Hepatocyte (in vitro differentiated cells): ENCODE data around the gene SHMT2. TPM values are rescaled to one million over a fixed set of nuclear protein-coding genes. Genes with fewer than 3 reads are reported as not detected.

Experiments
- DNase-seq: peaks from one replicate; pipeline ENCODE4 v3.0.0-alpha.2; 2016; ENCODE audit warnings: low spot score
- H2AFZ ChIP-seq: fragments of 200-600 bp; sonication (generic); 2 replicates; pipeline ENCODE4 v1.6.0; 2016; ENCODE audit warnings: antibody characterized with exemption, mild to moderate bottlenecking
- H3K27ac ChIP-seq: fragments of 200-600 bp; sonication (generic); 2 replicates; pipeline ENCODE4 v1.5.1; 2016; ENCODE audit warnings: mild to moderate bottlenecking
- H3K27me3 ChIP-seq: fragments of 200-600 bp; sonication (generic); 2 replicates; pipeline ENCODE4 v1.6.1; 2016
- H3K36me3 ChIP-seq: fragments of 200-600 bp; sonication (generic); replicated peaks from 2 replicates; pipeline ENCODE4 v1.5.1; 2016; ENCODE audit warnings: low read depth; ENCODE audit not compliant: insufficient read depth
- H3K4me1 ChIP-seq: fragments of 200-600 bp; sonication (generic); 2 replicates; pipeline ENCODE4 v1.5.1; 2016; ENCODE audit warnings: mild to moderate bottlenecking, moderate library complexity; ENCODE audit not compliant: insufficient read depth
- H3K4me2 ChIP-seq: fragments of 200-600 bp; sonication (generic); 2 replicates; pipeline ENCODE4 v1.6.0; 2016
- H3K4me3 ChIP-seq: fragments of 200-600 bp; sonication (generic); 2 replicates; pipeline ENCODE4 v1.5.1; 2016; ENCODE audit warnings: mild to moderate bottlenecking
- H3K79me2 ChIP-seq: fragments of 200-600 bp; sonication (generic); 2 replicates; pipeline ENCODE4 v1.6.0; 2017; ENCODE audit warnings: mild to moderate bottlenecking
- H3K9me2 ChIP-seq: fragments of 200-600 bp; sonication (generic); replicated peaks from 2 replicates; pipeline ENCODE4 v1.6.0; 2017; ENCODE audit warnings: mild to moderate bottlenecking; ENCODE audit not compliant: insufficient read depth
- H3K9me3 ChIP-seq: fragments of 200-600 bp; sonication (generic); 2 replicates; pipeline ENCODE4 v1.5.1; 2016; ENCODE audit warnings: low read depth, mild to moderate bottlenecking
- H4K20me1 ChIP-seq: fragments of 200-600 bp; sonication (generic); 2 replicates; pipeline ENCODE4 v1.6.0; 2016; ENCODE audit warnings: mild to moderate bottlenecking; ENCODE audit not compliant: insufficient read depth, poor library complexity, severe bottlenecking
- EZH2 ChIP-seq: fragments of 200-600 bp; sonication (generic); IDR thresholded peaks from 2 replicates; pipeline ENCODE4 v1.6.1; 2016; ENCODE audit warnings: antibody characterized with exemption, mild to moderate bottlenecking, borderline replicate concordance
- EZH2phosphoT487 ChIP-seq: fragments of 200-600 bp; sonication (generic); IDR thresholded peaks from one replicate; pipeline ENCODE4 v1.6.1; 2018; ENCODE audit warnings: antibody characterized with exemption, mild to moderate bottlenecking, low read depth, moderate library complexity; ENCODE audit not compliant: unreplicated experiment, severe bottlenecking
- WGBS: methylation state at CpG from one replicate; pipeline ENCODE4 v1.1.6; 2016; ENCODE audit warnings: low lambda C conversion rate; ENCODE audit errors: missing lambda C conversion rate; 5-methylcytosine and 5-hydroxymethylcytosine counted together
- polyA plus RNA-seq: library from polyadenylated mRNA; unstranded; fragments of >200 nt; fragmentation: Nextera tagmentation; extraction: Ambion mirVana; gene quantifications from 2 replicates; pipeline ENCODE4 v1.2.1, GENCODE V29; 2016
- total RNA-seq: library from RNA; depleted of rRNA; stranded (reverse); fragments of >200 nt; gene quantifications from 2 replicates; pipeline ENCODE4 v1.2.3, GENCODE V29; 2014
- TF ChIP-seq, protein P1 (sequence below): fragments of 200-600 bp; sonication (generic); IDR thresholded peaks from 2 replicates; pipeline ENCODE4 v1.5.1; 2016; ENCODE audit warnings: antibody characterized with exemption, mild to moderate bottlenecking; ENCODE audit not compliant: poor library complexity

The SHMT2 gene
- total and polyA plus RNA-seq, 2 experiments from 2014 or later = 126 to 168 TPM

DNA sequence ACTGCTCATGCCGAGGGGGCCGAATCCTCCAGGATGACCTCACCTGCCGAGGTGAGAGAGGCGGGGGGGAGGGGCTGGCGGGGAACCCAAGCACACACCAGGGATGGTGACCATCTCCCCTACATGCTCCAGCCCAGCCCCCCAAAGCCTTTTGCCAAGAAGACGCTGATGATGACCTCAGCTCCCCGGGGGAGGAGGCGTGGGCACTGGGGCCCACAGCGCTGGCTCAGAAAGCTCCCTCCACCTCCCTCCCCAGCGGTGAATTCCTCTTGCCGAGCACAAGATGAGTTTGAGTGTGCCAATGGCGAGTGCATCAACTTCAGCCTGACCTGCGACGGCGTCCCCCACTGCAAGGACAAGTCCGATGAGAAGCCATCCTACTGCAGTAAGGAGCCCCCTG is 36.6 kb upstream of the SHMT2 start:
- Histone ChIP-seq H3K9me3 (no peaks in the 10 kb centered on the region), H2AFZ (no peak overlapping the region), H3K79me2 (no peaks in the 10 kb centered on the region), H3K4me2 (no peak overlapping the region), H3K4me3 (no peak overlapping the region), H3K4me1 (no peaks in the 10 kb centered on the region), H3K36me3 (no peaks in the 10 kb centered on the region), H3K9me2 (no peaks in the 10 kb centered on the region), H4K20me1 (no peaks in the 10 kb centered on the region), H3K27ac (no peak overlapping the region), H3K27me3 (no peaks in the 10 kb centered on the region)
- DNase-seq = no peak
- WGBS = 95% methylated on average over 12 of the region's 16 CpGs
- TF ChIP-seq, protein P1, sequence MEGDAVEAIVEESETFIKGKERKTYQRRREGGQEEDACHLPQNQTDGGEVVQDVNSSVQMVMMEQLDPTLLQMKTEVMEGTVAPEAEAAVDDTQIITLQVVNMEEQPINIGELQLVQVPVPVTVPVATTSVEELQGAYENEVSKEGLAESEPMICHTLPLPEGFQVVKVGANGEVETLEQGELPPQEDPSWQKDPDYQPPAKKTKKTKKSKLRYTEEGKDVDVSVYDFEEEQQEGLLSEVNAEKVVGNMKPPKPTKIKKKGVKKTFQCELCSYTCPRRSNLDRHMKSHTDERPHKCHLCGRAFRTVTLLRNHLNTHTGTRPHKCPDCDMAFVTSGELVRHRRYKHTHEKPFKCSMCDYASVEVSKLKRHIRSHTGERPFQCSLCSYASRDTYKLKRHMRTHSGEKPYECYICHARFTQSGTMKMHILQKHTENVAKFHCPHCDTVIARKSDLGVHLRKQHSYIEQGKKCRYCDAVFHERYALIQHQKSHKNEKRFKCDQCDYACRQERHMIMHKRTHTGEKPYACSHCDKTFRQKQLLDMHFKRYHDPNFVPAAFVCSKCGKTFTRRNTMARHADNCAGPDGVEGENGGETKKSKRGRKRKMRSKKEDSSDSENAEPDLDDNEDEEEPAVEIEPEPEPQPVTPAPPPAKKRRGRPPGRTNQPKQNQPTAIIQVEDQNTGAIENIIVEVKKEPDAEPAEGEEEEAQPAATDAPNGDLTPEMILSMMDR = no peak
- TF ChIP-seq EZH2phosphoT487 = no peak
- TF ChIP-seq EZH2 = no peak

DNA sequence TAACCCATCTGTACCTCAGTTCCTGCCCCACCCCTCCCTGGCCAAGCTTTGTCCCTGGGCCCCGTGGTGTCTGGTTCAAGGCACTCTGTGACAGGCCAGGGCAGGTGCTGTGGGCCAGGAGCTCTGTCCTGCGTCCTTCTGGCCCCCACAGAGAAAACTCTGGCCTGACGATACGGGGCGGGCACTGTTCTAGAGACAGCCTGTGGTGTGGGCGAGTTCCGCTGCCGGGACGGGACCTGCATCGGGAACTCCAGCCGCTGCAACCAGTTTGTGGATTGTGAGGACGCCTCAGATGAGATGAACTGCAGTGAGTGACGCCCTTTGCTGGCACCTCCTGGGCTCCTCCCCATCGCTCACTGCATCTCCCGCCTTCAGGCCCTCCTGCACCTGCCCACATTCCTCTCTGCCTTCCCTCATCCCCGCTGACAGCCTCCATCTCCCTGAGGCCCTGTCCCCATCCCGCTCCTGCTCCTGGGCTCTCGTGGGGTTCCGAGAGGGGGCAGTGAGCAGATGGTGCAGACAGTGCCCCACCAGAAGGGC is 35.7 kb upstream of the SHMT2 start:
- H3K27me3 ChIP-seq = no peaks in the 10 kb centered on the region
- H3K4me1 ChIP-seq = no peaks in the 10 kb centered on the region
- no peak overlapping the region for H2AFZ ChIP-seq
- no peaks in the 10 kb centered on the region for H3K36me3 ChIP-seq
- no peaks in the 10 kb centered on the region for H3K79me2 ChIP-seq
- H3K9me2 ChIP-seq = no peaks in the 10 kb centered on the region
- no peaks in the 10 kb centered on the region for H4K20me1 ChIP-seq
- no peak overlapping the region for H3K27ac ChIP-seq
- no peaks in the 10 kb centered on the region for H3K9me3 ChIP-seq
- TF ChIP-seq, protein P1 = no peak
- TF ChIP-seq EZH2phosphoT487 (no peak), EZH2 (no peak)
- 87% methylated on average over 18 of the region's 19 CpGs for WGBS
- no peak for DNase-seq
- H3K4me2 ChIP-seq = no peak overlapping the region
- no peak overlapping the region for H3K4me3 ChIP-seq

DNA sequence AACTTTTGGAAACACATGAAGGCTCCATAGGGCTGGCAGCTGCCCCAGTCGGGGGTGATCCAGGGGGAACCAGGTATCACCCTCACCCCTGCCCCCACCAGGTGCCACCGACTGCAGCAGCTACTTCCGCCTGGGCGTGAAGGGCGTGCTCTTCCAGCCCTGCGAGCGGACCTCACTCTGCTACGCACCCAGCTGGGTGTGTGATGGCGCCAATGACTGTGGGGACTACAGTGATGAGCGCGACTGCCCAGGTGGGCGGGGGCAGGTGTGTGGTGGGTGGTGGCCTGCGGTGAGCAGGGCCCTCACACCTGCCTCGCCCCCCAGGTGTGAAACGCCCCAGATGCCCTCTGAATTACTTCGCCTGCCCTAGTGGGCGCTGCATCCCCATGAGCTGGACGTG is 35.3 kb upstream of the SHMT2 start:
- H3K4me2 ChIP-seq = no peak overlapping the region
- no peak for DNase-seq
- H3K9me3 ChIP-seq = no peaks in the 10 kb centered on the region
- no peaks in the 10 kb centered on the region for H3K36me3 ChIP-seq
- 97% methylated on average over 18 of the region's 18 CpGs for WGBS
- no peak overlapping the region for H3K27ac ChIP-seq
- no peaks in the 10 kb centered on the region for H3K27me3 ChIP-seq
- H3K79me2 ChIP-seq = no peaks in the 10 kb centered on the region
- H4K20me1 ChIP-seq = no peaks in the 10 kb centered on the region
- TF ChIP-seq EZH2phosphoT487 = no peak
- TF ChIP-seq, protein P1 = no peak
- no peak for TF ChIP-seq EZH2
- no peaks in the 10 kb centered on the region for H3K4me1 ChIP-seq
- no peak overlapping the region for H3K4me3 ChIP-seq
- H3K9me2 ChIP-seq = no peaks in the 10 kb centered on the region
- H2AFZ ChIP-seq = no peak overlapping the region

DNA sequence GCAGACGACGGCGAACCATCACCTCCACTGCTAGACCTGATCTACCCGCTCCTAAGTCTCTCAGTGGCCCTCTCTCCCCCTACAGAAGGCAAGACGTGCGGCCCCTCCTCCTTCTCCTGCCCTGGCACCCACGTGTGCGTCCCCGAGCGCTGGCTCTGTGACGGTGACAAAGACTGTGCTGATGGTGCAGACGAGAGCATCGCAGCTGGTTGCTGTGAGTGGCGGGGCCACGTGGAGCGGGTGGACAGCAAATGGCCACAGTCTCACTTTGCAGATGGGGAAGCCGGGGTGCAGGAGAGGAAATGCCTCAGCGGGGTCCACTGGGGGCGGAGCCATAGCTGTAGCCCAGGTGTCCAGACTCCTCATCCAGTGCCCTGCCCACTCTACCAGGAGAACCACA is 34.3 kb upstream of the SHMT2 start:
- Histone ChIP-seq H4K20me1 (no peaks in the 10 kb centered on the region), H3K9me2 (no peaks in the 10 kb centered on the region), H2AFZ (no peak overlapping the region), H3K4me1 (no peaks in the 10 kb centered on the region), H3K27me3 (no peaks in the 10 kb centered on the region), H3K4me2 (no peak overlapping the region), H3K79me2 (no peaks in the 10 kb centered on the region), H3K4me3 (no peak overlapping the region), H3K27ac (no peak overlapping the region), H3K36me3 (no peaks in the 10 kb centered on the region), H3K9me3 (no peaks in the 10 kb centered on the region)
- WGBS = 96% methylated on average over 19 of the region's 19 CpGs
- no peak for DNase-seq
- no peak for TF ChIP-seq EZH2phosphoT487
- TF ChIP-seq, protein P1 = no peak
- no peak for TF ChIP-seq EZH2
